AG10803 (cell line): ENCODE results near the gene MMP14.
"Not testable (repeated sequence)": the region's sequence is repeated elsewhere in the genome, so short reads cannot be mapped to it uniquely, and the experiment has no call there.

Experiments used
- DNase-seq: peaks from one replicate; pipeline ENCODE4 v3.0.0; 2010; ENCODE audit warnings: low read depth
- H3K4me3 ChIP-seq: 2 replicates; pipeline ENCODE4 v1.5.1; 2011; ENCODE audit warnings: mild to moderate bottlenecking, low read length, control low read depth
- CTCF ChIP-seq: conservative IDR thresholded peaks from 2 replicates; pipeline ENCODE4 v1.5.1; 2011; ENCODE audit warnings: mild to moderate bottlenecking, low read length, control low read depth, inconsistent platforms

The MMP14 gene

GRCh38 chr14:22822571-22823098 is 13.8 kb upstream of the MMP14 start:
- peak; percentile 73 for TF ChIP-seq CTCF
- peak; percentile 89 for DNase-seq
- H3K4me3 ChIP-seq: peak overlapping the region; percentile 48

- DNase-seq: peak; percentile 94
- no peak for TF ChIP-seq CTCF
- H3K4me3 ChIP-seq: no peak overlapping the region
Measured at GRCh38 chr14:22824711-22825359, 11.6 kb upstream of the MMP14 start.

- DNase-seq: not testable (repeated sequence)
- peak overlapping the region; percentile 93 for H3K4me3 ChIP-seq
Measured at GRCh38 chr14:22829076-22829660, 7.2 kb upstream of the MMP14 start.

GRCh38 chr14:22829661-22830442 is 6.5 kb upstream of the MMP14 start, which contains the start of gene MRPL52:
Gene MRPL52, plus strand, starts transcription at chr14:22829887. Its CDS starts 26 bp downstream, at chr14:22829913.
- peak within 1 kb of the TSS; percentile 93 for H3K4me3 ChIP-seq
- no peak for TF ChIP-seq CTCF
- DNase-seq: peak; percentile 85

GRCh38 chr14:22830443-22831010 is 5.9 kb upstream of the MMP14 start:
- H3K4me3 ChIP-seq: peak overlapping the region; percentile 93
- no peak for DNase-seq
- no peak for TF ChIP-seq CTCF

GRCh38 chr14:22835505-22835904 is 880 bp upstream of the MMP14 start:
- H3K4me3 ChIP-seq: no peak overlapping the region
- TF ChIP-seq CTCF: no peak
- no peak for DNase-seq

- TF ChIP-seq CTCF: 0 out of 2 replicates have a peak, but pooled peaks have one; percentile 9
- peak overlapping the region; percentile 93 for H3K4me3 ChIP-seq
- DNase-seq: peak; percentile 63
Measured at GRCh38 chr14:22837114-22837749, 847 bp downstream of the MMP14 start.
